ENCODE data around the gene ELMOD3.

The ELMOD3 gene

DNA sequence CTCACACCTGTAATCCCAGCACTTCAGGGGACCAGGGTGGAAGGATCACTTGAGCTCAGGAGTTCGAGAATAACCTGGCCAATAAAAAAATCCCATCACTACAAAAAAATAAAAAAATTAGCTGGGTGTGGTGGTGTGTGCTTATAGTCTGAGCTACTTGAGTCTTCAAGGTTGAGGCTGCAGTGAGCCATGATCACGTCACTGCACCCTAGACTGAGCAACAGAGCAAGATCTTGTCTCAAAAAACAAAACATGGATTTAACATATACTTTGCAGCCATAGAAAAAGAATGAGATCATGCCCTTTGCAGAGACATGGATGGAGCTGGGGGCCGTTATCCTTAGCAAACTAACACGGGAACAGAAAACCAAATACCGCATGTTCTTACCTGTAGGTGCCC is 86.2 kb downstream of the ELMOD3 start:
- no peak for DNase-seq (ENCODE audit: low read depth, low spot score)

All from ELF-1 (cell line).